H1 (cell line): ENCODE data around the gene SEMG2.

Source experiments
- CREB1 ChIP-seq: IDR thresholded peaks from 2 replicates; pipeline ENCODE4 v1.6.1; 2012; ENCODE audit warnings: inconsistent platforms
- CTCF ChIP-seq, 3 experiments: IDR thresholded peaks; 1 replicate in 2 of 3; 2 replicates in 1 of 3; pipeline versions ENCODE4 v1.5.1 to v1.6.1; 2011; ENCODE audit warnings: low read length in 3 of 3, mild to moderate bottlenecking in 3 of 3, inconsistent platforms in 2 of 3, low read depth in 1 of 3, moderate library complexity in 1 of 3; ENCODE audit not compliant: insufficient read depth in 1 of 3; ENCODE audit errors: control extremely low read depth in 1 of 3
- MAFK ChIP-seq: IDR thresholded peaks from 2 replicates; pipeline ENCODE4 v1.6.1; 2012; ENCODE audit warnings: low read depth, mild to moderate bottlenecking, improper control_type of control experiment, low read length
- POLR2A ChIP-seq, 2 experiments: IDR thresholded peaks; 1 replicate in 1 of 2; 2 replicates in 1 of 2; pipeline ENCODE4 v1.6.1; 2011; ENCODE audit warnings: low read depth in 2 of 2, low read length in 2 of 2, mild to moderate bottlenecking in 2 of 2; ENCODE audit errors: control extremely low read depth in 1 of 2
- POLR2AphosphoS5 ChIP-seq: IDR thresholded peaks from 2 replicates; pipeline ENCODE4 v1.6.1; 2011; ENCODE audit warnings: low read depth, low read length
- POU5F1 ChIP-seq: IDR thresholded peaks from 2 replicates; pipeline ENCODE4 v1.6.1; 2011; ENCODE audit warnings: low read depth, mild to moderate bottlenecking, low read length, moderate library complexity
- TF ChIP-seq, protein P1 (sequence below): IDR thresholded peaks from 2 replicates; pipeline ENCODE4 v1.6.1; 2011; ENCODE audit warnings: low read length, improper control_type of control experiment

DNA sequence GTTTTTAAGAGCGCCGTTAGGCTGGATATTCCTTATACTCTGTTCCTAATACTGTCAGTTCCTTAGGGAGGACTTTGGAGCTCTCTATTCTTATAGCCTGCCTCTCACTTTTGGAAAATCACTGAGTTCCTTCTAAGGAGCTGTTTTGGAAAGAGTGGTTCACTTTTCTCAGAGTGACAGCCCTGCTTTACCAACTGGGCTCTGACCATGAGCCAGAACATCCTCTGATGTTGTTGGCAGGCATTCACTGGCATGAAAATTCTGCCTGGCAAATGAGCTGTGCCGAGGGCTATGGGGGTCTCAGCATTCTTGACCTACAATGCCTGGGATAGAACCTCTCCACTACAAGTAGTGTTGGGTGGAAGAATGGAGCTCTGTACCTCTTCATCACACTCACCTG, 29.2 kb upstream of the SEMG2 start:
- TF ChIP-seq, protein P1, sequence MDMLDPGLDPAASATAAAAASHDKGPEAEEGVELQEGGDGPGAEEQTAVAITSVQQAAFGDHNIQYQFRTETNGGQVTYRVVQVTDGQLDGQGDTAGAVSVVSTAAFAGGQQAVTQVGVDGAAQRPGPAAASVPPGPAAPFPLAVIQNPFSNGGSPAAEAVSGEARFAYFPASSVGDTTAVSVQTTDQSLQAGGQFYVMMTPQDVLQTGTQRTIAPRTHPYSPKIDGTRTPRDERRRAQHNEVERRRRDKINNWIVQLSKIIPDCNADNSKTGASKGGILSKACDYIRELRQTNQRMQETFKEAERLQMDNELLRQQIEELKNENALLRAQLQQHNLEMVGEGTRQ: no peak
- no peak for TF ChIP-seq CTCF (IDR thresholded peaks at IDR 0.05; ENCODE audit: control extremely low read depth in 1 of 3, insufficient read depth in 1 of 3, low read depth in 1 of 3, low read length in 3 of 3)
- TF ChIP-seq POLR2AphosphoS5: no peak
- TF ChIP-seq MAFK: no peak
- no peak for TF ChIP-seq POLR2A (IDR thresholded peaks at IDR 0.05; ENCODE audit: control extremely low read depth in 1 of 2, low read depth in 2 of 2, low read length in 2 of 2)
- TF ChIP-seq CREB1: no peak
- no peak for TF ChIP-seq POU5F1
